K562 (cell line): Measurements from ENCODE around the gene NAA80. TPM values are rescaled to one million over a fixed set of nuclear protein-coding genes. Genes with fewer than 3 reads are reported as not detected.

Source experiments
- AFF4 ChIP-seq: sonication (generic); formaldehyde crosslinking; IDR thresholded peaks from 2 replicates; pipeline ENCODE4 v1.8.0; 2023; ENCODE audit warnings: mild to moderate bottlenecking, missing genetic modification reagents
- ARHGAP35 ChIP-seq: fragments of 450-650 bp; IDR thresholded peaks from 2 replicates; pipeline ENCODE4 v1.6.1; 2018; ENCODE audit not compliant: partially characterized antibody
- E2F5 ChIP-seq: sonication (generic); formaldehyde crosslinking; IDR thresholded peaks from 2 replicates; pipeline ENCODE4 v1.8.0; 2022; ENCODE audit warnings: mild to moderate bottlenecking, missing genetic modification reagents
- ID3 ChIP-seq, 2 experiments: fragments of 250-450 bp in 1 of 2; fragments of 450-650 bp in 1 of 2; sonication (Bioruptor Pico) in 1 of 2; IDR thresholded peaks; 2 replicates each; pipeline versions ENCODE4 v1.6.1 to v1.8.0; 2016 to 2021; ENCODE audit warnings: mild to moderate bottlenecking in 2 of 2, moderate library complexity in 2 of 2, missing compliant biosample characterization in 1 of 2, missing genetic modification characterization in 1 of 2
- JUND ChIP-seq, 2 experiments: IDR thresholded peaks; 2 replicates in 1 of 2; 3 replicates in 1 of 2; pipeline ENCODE4 v1.6.1; 2011; ENCODE audit warnings: borderline replicate concordance in 2 of 2, low read depth in 2 of 2, low read length in 2 of 2, improper control_type of control experiment in 1 of 2, missing biosample characterization in 1 of 2, missing genetic modification characterization in 1 of 2, missing genetic modification reagents in 1 of 2
- RBM14 ChIP-seq: fragments of 200-400 bp; formaldehyde crosslinking; IDR thresholded peaks from 2 replicates; pipeline ENCODE4 v1.6.1; 2018; ENCODE audit warnings: low read depth, mild to moderate bottlenecking, low read length, moderate library complexity, borderline replicate concordance; ENCODE audit not compliant: insufficient read depth
- TAF15 ChIP-seq: fragments of 200-400 bp; formaldehyde crosslinking; IDR thresholded peaks from 2 replicates; pipeline ENCODE4 v1.6.1; 2017; ENCODE audit warnings: mild to moderate bottlenecking, low read depth, low read length, moderate library complexity
- TEAD1 ChIP-seq, 2 experiments: fragments of 450-650 bp in 1 of 2; sonication (generic) in 1 of 2; formaldehyde crosslinking; IDR thresholded peaks; 2 replicates each; pipeline versions ENCODE4 v1.4.0 to v1.8.0; 2020 to 2022; ENCODE audit warnings: mild to moderate bottlenecking in 2 of 2, missing genetic modification reagents in 1 of 2
- TEAD4 ChIP-seq, 2 experiments: sonication (generic) in 1 of 2; formaldehyde crosslinking in 1 of 2; IDR thresholded peaks; 2 replicates each; pipeline versions ENCODE4 v1.6.1 to v1.8.0; 2012 to 2022; ENCODE audit warnings: borderline replicate concordance in 1 of 2, inconsistent platforms in 1 of 2, low read length in 1 of 2, mild to moderate bottlenecking in 1 of 2, missing genetic modification reagents in 1 of 2
- ZNF253 ChIP-seq: fragments of 250-450 bp; sonication (Bioruptor Pico); conservative IDR thresholded peaks from 2 replicates; pipeline ENCODE4 v1.6.1; 2021; ENCODE audit warnings: mild to moderate bottlenecking
- ZNF280B ChIP-seq: fragments of 250-450 bp; sonication (Bioruptor Pico); IDR thresholded peaks from 2 replicates; pipeline ENCODE4 v1.5.1; 2021; ENCODE audit warnings: mild to moderate bottlenecking
- ZNF384 ChIP-seq: IDR thresholded peaks from 2 replicates; pipeline ENCODE4 v1.6.1; 2012; ENCODE audit warnings: low read depth, low read length, improper control_type of control experiment
- ZNF512 ChIP-seq: IDR thresholded peaks from 2 replicates; pipeline ENCODE4 v1.6.1; 2016; ENCODE audit warnings: missing genetic modification characterization, missing compliant biosample characterization
- polyA plus RNA-seq, 8 experiments: library from polyadenylated mRNA; depleted of rRNA in 4 of 8; stranded (reverse) in 5 of 8; unstranded in 3 of 8; fragments of >200 nt; fragmentation: Nextera tagmentation in 2 of 8; fragmentation: Illumina TruSeq in 1 of 8; extraction: Ambion mirVana in 2 of 8; extraction: Trizol in 1 of 8; gene quantifications; 2 replicates each; pipeline versions ENCODE4 v1.2.1 to v1.2.3, GENCODE V29; 2011 to 2014; ENCODE audit warnings: inconsistent platforms in 1 of 8, missing spikeins in 1 of 8
- total RNA-seq, 7 experiments: library from RNA; depleted of rRNA in 6 of 7; stranded (reverse); fragments of >200 nt in 6 of 7; fragmentation: Illumina TruSeq in 2 of 7; extraction: Trizol in 2 of 7; gene quantifications; 2 replicates each; pipeline versions ENCODE4 v1.2.1 to v1.2.3, GENCODE V29; 2011 to 2021; ENCODE audit warnings: low replicate concordance in 1 of 7

The NAA80 gene
- total and polyA plus RNA-seq, 9 of the 15 experiments (the other 6 are each of a cell fraction or from before 2014, with no cell fraction given), result 0.82 to 24.0 (median 8.6) TPM

GRCh38 chr3:50292159-50293078 is 6.8 kb downstream of the NAA80 start, which contains the start of gene IFRD2 (continued):
- TF ChIP-seq ZNF384 (no peak), RBM14 (no peak), TEAD4 (IDR thresholded peaks at IDR 0.05; ENCODE audit: low read length) (no peak), TEAD4 (CRISPR knock-in tag; IDR thresholded peaks at IDR 0.05; ENCODE audit: borderline replicate concordance) (peak; percentile 78; the same call in 1 of the 2 replicates), TEAD1 (CRISPR knock-in tag; IDR thresholded peaks at IDR 0.05) (peak in 1 of 2 experiments; percentile 92; a peak in 3 of 4 replicates), JUND (IDR thresholded peaks at IDR 0.05; ENCODE audit: borderline replicate concordance, low read depth, low read length) (peak; percentile 56; the same call in 1 of the 2 replicates), JUND (tag; IDR thresholded peaks at IDR 0.05; ENCODE audit: borderline replicate concordance, low read depth, low read length) (peak; percentile 20; the same call in 1 of the 3 replicates), AFF4 (CRISPR knock-in tag) (0 out of 2 replicates have a peak, but pooled peaks have one; percentile 70), TAF15 (no peak), ZNF512 (tag) (no peak), ARHGAP35 (no peak), ZNF253 (CRISPR knock-in tag) (no peak), E2F5 (CRISPR knock-in tag) (no peak), ID3 (CRISPR knock-in tag; IDR thresholded peaks at IDR 0.05) (no peak), ID3 (tag; IDR thresholded peaks at IDR 0.05) (peak; percentile 91), ZNF280B (no peak)
